Measurements from ENCODE around the gene CCDC85C.
"Not testable (repeated sequence)": the region's sequence is repeated elsewhere in the genome, so short reads cannot be mapped to it uniquely, and the experiment has no call there.

- not testable (repeated sequence) for TF ChIP-seq CTCF (conservative IDR thresholded peaks at IDR 0.05; ENCODE audit: low read depth in 2 of 2); POLR2AphosphoS5 (IDR thresholded peaks at IDR 0.05; ENCODE audit: low read depth); EZH2phosphoT487 (IDR thresholded peaks at IDR 0.05; ENCODE audit: unreplicated experiment); EZH2 (IDR thresholded peaks at IDR 0.05; ENCODE audit: low read depth, unreplicated experiment); ZNF114 (CRISPR knock-in tag; IDR thresholded peaks at IDR 0.05); NANOG (IDR thresholded peaks at IDR 0.05; ENCODE audit: borderline replicate concordance); REST (IDR thresholded peaks at IDR 0.05; ENCODE audit: unreplicated experiment); CREB1 (CRISPR knock-in tag; IDR thresholded peaks at IDR 0.05; ENCODE audit: low read depth); ZNF462 (CRISPR knock-in tag; IDR thresholded peaks at IDR 0.05)
Measured at GRCh38 chr14:99642771-99643170, 38.8 kb upstream of the CCDC85C start.
